Measurements from ENCODE around the gene FXYD2. TPM values are rescaled to one million over a fixed set of nuclear protein-coding genes. Genes with fewer than 3 reads are reported as not detected.

The FXYD2 gene
- total RNA-seq, 6 experiments from 2014 or later = 0.40 TPM; not detected in 5

DNA sequence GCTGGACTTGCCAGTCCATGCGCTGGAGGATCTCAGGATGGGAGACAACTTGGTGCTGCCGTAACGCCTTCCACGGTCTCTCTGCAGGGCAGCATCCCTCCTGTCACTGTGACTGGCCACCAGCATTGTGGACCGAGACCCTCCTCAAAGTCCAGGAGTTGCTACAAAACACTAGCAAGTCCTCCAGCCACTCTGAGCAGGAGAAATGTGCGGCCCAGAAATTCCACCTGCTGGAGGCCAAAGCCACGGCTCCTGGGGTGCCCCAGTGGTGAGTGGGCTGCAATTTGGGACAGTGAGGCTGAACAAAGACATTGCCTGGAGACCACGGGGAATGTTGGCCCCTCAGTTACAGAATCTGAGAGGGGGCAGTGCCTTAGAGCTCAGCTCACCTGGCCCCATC, 20.6 kb downstream of the FXYD2 start:
- Mint-ChIP-seq H3K36me3 (ENCODE audit: low read depth) (no peaks in the 10 kb centered on the region), H3K27me3 (ENCODE audit: insufficient read depth) (peaks cover 40% of the 10 kb centered on the region), H3K4me1 (ENCODE audit: low read depth) (no peaks in the 10 kb centered on the region), H3K9me3 (no peaks in the 10 kb centered on the region), H3K27ac (no peak overlapping the region), H3K4me3 (no peak overlapping the region)
- TF ChIP-seq, protein P1, sequence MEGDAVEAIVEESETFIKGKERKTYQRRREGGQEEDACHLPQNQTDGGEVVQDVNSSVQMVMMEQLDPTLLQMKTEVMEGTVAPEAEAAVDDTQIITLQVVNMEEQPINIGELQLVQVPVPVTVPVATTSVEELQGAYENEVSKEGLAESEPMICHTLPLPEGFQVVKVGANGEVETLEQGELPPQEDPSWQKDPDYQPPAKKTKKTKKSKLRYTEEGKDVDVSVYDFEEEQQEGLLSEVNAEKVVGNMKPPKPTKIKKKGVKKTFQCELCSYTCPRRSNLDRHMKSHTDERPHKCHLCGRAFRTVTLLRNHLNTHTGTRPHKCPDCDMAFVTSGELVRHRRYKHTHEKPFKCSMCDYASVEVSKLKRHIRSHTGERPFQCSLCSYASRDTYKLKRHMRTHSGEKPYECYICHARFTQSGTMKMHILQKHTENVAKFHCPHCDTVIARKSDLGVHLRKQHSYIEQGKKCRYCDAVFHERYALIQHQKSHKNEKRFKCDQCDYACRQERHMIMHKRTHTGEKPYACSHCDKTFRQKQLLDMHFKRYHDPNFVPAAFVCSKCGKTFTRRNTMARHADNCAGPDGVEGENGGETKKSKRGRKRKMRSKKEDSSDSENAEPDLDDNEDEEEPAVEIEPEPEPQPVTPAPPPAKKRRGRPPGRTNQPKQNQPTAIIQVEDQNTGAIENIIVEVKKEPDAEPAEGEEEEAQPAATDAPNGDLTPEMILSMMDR (IDR thresholded peaks at IDR 0.05) = no peak
- DNase-seq = no peak

DNA sequence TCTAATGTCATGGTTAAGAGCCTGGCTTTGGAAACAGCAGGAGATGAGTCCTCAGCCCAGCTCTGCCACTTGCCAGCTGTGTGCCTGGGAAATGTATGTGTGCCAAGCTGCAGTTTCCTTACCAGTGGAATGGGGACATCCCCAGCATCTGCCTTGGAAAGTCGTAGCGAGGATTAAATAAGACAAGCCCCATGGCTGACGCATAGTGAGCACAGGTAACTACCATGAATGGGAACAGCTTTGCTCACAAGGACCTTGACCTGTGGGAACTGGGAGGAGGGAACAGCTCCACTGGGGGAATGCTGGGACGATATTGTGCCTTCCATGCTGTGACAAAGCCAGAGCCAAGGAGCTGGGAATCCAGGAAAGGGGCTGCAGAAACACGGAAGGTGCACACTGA, 24.9 kb downstream of the FXYD2 start:
- Mint-ChIP-seq H3K27ac (no peak overlapping the region), H3K9me3 (no peaks in the 10 kb centered on the region), H3K4me1 (ENCODE audit: low read depth) (no peaks in the 10 kb centered on the region), H3K27me3 (ENCODE audit: insufficient read depth) (peaks cover 40% of the 10 kb centered on the region), H3K4me3 (no peak overlapping the region), H3K36me3 (ENCODE audit: low read depth) (no peaks in the 10 kb centered on the region)
- DNase-seq = no peak
- TF ChIP-seq, protein P1 (IDR thresholded peaks at IDR 0.05) = no peak

DNA sequence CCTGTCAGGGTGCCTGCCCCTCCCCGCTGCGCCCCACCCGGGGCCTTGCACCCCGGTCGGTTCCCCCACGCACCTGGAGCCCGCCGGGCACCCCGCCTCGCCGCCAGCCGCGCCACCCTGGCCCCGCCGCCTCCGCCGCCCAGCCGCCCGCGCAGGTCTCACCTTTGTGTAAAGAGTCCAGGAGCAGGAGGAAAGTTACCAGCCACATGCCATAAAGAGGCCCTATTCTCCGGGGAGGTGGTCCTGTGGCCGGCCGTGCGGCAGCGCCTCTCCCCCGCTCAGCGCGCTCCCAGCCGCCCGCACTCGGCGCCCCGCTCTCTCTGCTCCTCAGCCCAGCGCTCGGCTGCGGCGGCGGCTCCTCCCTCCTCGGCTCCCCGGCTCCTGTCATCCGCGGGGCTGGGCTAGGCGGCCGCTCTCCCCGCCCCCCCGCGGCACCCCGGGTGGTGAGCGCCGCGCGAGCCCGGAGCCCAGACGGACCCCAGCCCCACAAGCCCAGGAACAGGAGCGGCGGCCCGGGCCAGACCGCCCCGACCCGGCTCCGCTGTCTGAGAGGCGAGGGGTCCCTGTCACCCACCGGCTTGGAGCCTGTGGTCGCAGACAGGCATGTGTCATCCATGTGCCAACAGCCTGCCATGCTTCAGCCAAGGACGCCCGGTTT, 27.5 kb downstream of the FXYD2 start, which contains the start of gene DSCAML1:
Gene DSCAML1 (minus strand): TSS at position 345 of the 658 bp plus-strand sequence. CDS start 137 bp downstream, at position 208.
- Mint-ChIP-seq H3K9me3 (no peaks in the 10 kb centered on the region), H3K4me1 (ENCODE audit: low read depth) (no peaks in the 10 kb centered on the region), H3K27me3 (ENCODE audit: insufficient read depth) (peaks cover 43% of the 10 kb centered on the region), H3K27ac (no peak within 1 kb of the TSS), H3K36me3 (ENCODE audit: low read depth) (no peaks in the 10 kb centered on the region), H3K4me3 (no peak within 1 kb of the TSS)
- DNase-seq = no peak
- TF ChIP-seq, protein P1 (IDR thresholded peaks at IDR 0.05) = no peak

DNA sequence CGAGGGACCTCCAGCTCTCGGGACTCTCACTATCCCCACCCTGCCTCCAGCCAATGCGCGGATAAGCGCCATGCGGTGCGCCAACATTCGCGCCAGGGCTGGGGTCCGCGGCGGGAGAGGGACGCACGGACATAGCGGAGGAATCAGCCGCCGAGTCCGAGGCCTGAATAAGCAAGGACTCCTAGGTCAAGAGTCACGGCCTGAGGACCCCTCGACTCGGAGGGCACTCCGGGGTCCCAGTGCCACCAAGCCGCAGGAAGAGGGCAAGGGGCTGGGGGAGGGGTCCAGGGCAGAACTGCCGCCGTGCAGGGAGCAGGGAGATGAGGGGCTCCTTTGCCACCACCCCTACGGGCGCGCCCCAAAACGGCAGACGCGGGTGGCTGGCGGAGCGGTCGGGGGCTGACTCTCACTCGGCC, 28.1 kb downstream of the FXYD2 start:
- Mint-ChIP-seq H3K36me3 (ENCODE audit: low read depth) (no peaks in the 10 kb centered on the region), H3K27ac (no peak overlapping the region), H3K4me1 (ENCODE audit: low read depth) (no peaks in the 10 kb centered on the region), H3K4me3 (no peak overlapping the region), H3K27me3 (ENCODE audit: insufficient read depth) (peaks cover 38% of the 10 kb centered on the region), H3K9me3 (no peaks in the 10 kb centered on the region)
- no peak for DNase-seq
- TF ChIP-seq, protein P1 (IDR thresholded peaks at IDR 0.05) = no peak

DNA sequence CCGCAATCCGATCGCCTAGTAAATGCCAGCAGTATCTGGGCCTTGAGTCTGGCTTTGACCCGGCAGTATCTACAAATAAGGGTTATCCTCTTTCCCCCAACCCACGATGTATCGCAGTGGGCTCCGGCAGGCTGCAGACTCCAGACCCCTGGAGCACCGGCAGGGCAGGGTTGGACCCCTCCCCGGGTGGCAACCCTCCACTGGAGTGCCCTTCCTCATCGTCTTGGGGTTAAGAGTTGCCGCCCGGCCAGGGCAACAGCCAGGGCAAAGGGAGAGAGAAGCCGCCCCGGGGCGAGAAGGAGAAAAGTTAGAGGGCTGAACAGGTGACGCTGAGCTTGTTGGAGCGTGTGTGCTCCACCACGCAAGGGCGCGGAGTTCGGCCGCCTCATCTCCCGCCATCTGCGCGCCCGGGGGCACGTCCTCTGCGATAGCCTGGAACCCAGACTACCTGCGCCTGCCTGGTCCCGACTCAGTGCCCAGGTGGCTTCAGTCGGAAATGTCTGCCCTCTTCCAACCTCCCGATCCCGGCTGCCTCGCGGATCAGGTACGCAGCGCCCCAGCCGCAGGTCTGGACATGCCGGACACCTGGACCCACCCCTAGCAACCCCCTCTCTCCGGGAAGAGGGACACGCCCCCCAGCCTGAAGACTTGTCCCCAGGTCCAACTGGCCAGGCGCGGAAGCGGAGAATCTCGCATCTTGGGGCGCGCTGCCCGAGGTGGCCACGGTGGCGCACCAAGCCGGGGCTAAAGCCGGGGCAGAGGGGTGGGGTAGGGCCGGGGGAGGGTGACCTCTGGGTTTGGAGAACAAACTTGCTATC, 28.7 kb downstream of the FXYD2 start:
- peaks cover 38% of the 10 kb centered on the region for H3K27me3 Mint-ChIP-seq (ENCODE audit: insufficient read depth)
- H3K36me3 Mint-ChIP-seq (ENCODE audit: low read depth) = no peaks in the 10 kb centered on the region
- no peaks in the 10 kb centered on the region for H3K9me3 Mint-ChIP-seq
- H3K4me1 Mint-ChIP-seq (ENCODE audit: low read depth) = no peaks in the 10 kb centered on the region
- H3K27ac Mint-ChIP-seq = no peak overlapping the region
- TF ChIP-seq, protein P1 (IDR thresholded peaks at IDR 0.05) = no peak
- DNase-seq = no peak
- no peak overlapping the region for H3K4me3 Mint-ChIP-seq

Data from HFFc6 (cell line).